RWPE2 (cell line): ENCODE measurements around the gene HMGN4.
A peak's percentile ranks its signal among the peaks of the same experiment; 100 is the strongest.
"Not testable (repeated sequence)": the region's sequence is repeated elsewhere in the genome, so short reads cannot be mapped to it uniquely, and the experiment has no call there.

Source experiments
- ATAC-seq: fragments of 200-7000 bp; cut with Tn5 transposase; 3 replicates; pipeline ENCODE4 v1.9.1; 2021; ENCODE audit warnings: low read depth
- DNase-seq: peaks from one replicate; pipeline ENCODE4 v3.0.0-alpha.2; 2020; ENCODE audit warnings: low spot score
- H3K27ac ChIP-seq: fragments of 450-650 bp; 2 replicates; pipeline ENCODE4 v1.5.1; 2017; ENCODE audit warnings: mild to moderate bottlenecking; ENCODE audit not compliant: poor library complexity, severe bottlenecking
- H3K27me3 ChIP-seq: fragments of 250-450 bp; sonication (Bioruptor Pico); 2 replicates; pipeline ENCODE4 v1.5.1; 2021; ENCODE audit warnings: mild to moderate bottlenecking, moderate library complexity; ENCODE audit not compliant: insufficient read depth, poor library complexity, severe bottlenecking
- H3K36me3 ChIP-seq: fragments of 250-450 bp; sonication (Bioruptor Pico); 2 replicates; pipeline ENCODE4 v1.5.1; 2020; ENCODE audit warnings: low read depth, mild to moderate bottlenecking, moderate library complexity
- H3K4me1 ChIP-seq: fragments of 250-450 bp; sonication (Bioruptor Pico); 2 replicates; pipeline ENCODE4 v1.5.1; 2021; ENCODE audit warnings: mild to moderate bottlenecking, moderate library complexity; ENCODE audit not compliant: insufficient read depth, poor library complexity, severe bottlenecking
- H3K4me3 ChIP-seq: fragments of 250-450 bp; sonication (Bioruptor Pico); 2 replicates; pipeline ENCODE4 v1.5.1; 2021; ENCODE audit warnings: mild to moderate bottlenecking, moderate library complexity; ENCODE audit not compliant: severe bottlenecking
- H3K9me3 ChIP-seq: fragments of 250-450 bp; sonication (Bioruptor Pico); 2 replicates; pipeline ENCODE4 v1.5.1; 2021; ENCODE audit warnings: mild to moderate bottlenecking, moderate library complexity; ENCODE audit not compliant: severe bottlenecking
- CTCF ChIP-seq: fragments of 450-650 bp; IDR thresholded peaks from one replicate; pipeline ENCODE4 v1.5.1; 2017; ENCODE audit warnings: mild to moderate bottlenecking, moderate library complexity; ENCODE audit not compliant: poor library complexity, severe bottlenecking

HMGN4 gene

GRCh38 chr6:26502165-26502564 is 36.0 kb upstream of the HMGN4 start:
- H3K4me3 ChIP-seq: no peak overlapping the region
- ATAC-seq (no peak; the same call in 2 of the 3 replicates), DNase-seq (no peak)
- H3K27me3 ChIP-seq: peaks cover 18% of the 10 kb centered on the region
- H3K27ac ChIP-seq: no peak overlapping the region
- H3K36me3 ChIP-seq: no peaks in the 10 kb centered on the region
- no peaks in the 10 kb centered on the region for H3K9me3 ChIP-seq
- TF ChIP-seq CTCF: no peak
- H3K4me1 ChIP-seq: no peaks in the 10 kb centered on the region

GRCh38 chr6:26502626-26503025 is 35.5 kb upstream of the HMGN4 start:
- ATAC-seq: no peak
- H3K27ac ChIP-seq: no peak overlapping the region

GRCh38 chr6:26507658-26508057 is 30.5 kb upstream of the HMGN4 start:
- H3K27ac ChIP-seq: no peak overlapping the region
- TF ChIP-seq CTCF: no peak
- H3K4me1 ChIP-seq: no peaks in the 10 kb centered on the region
- no peak for DNase-seq
- H3K27me3 ChIP-seq: peaks cover 2% of the 10 kb centered on the region
- H3K4me3 ChIP-seq: no peak overlapping the region
- no peak for ATAC-seq
- H3K9me3 ChIP-seq: no peaks in the 10 kb centered on the region
- H3K36me3 ChIP-seq: no peaks in the 10 kb centered on the region

More at GRCh38 chr6:26502626-26503025, 35.5 kb upstream of the HMGN4 start:
- no peaks in the 10 kb centered on the region for H3K9me3 ChIP-seq
- H3K4me3 ChIP-seq: no peak overlapping the region
- no peak for TF ChIP-seq CTCF
- H3K36me3 ChIP-seq: no peaks in the 10 kb centered on the region
- H3K27me3 ChIP-seq: peaks cover 18% of the 10 kb centered on the region
- no peak for DNase-seq
- H3K4me1 ChIP-seq: no peaks in the 10 kb centered on the region

- peak; percentile 50; the same call in 1 of the 3 replicates for ATAC-seq
- not testable (repeated sequence) for H3K27ac ChIP-seq, DNase-seq, H3K9me3 ChIP-seq, H3K27me3 ChIP-seq, H3K4me1 ChIP-seq, H3K36me3 ChIP-seq, H3K4me3 ChIP-seq
Observed at GRCh38 chr6:26511033-26511432, 27.1 kb upstream of the HMGN4 start.

- no peaks in the 10 kb centered on the region for H3K36me3 ChIP-seq
- H3K4me3 ChIP-seq: no peak overlapping the region
- no peak for TF ChIP-seq CTCF
- H3K27ac ChIP-seq: no peak overlapping the region
- H3K4me1 ChIP-seq: peaks cover under 1% of the 10 kb centered on the region
- DNase-seq (no peak), ATAC-seq (no peak)
- H3K27me3 ChIP-seq: no peaks in the 10 kb centered on the region
- H3K9me3 ChIP-seq: no peaks in the 10 kb centered on the region
Observed at GRCh38 chr6:26514984-26515383, 23.2 kb upstream of the HMGN4 start.
